IMR-90 (cell line): ENCODE data around the gene GNG12. TPM values are rescaled to one million over a fixed set of nuclear protein-coding genes. Genes with fewer than 3 reads are reported as not detected.

Experiments
- ATAC-seq: fragments of 200-7000 bp; cut with Tn5 transposase; 2 replicates; pipeline ENCODE4 v1.9.1; 2020; ENCODE audit warnings: low read depth, mild to moderate bottlenecking, moderate library complexity
- BruUV-seq: library from RNA; stranded (reverse); fragments of 400-500 nt; replicated peaks from 2 replicates; lab custom pipeline; 2021; lab: Mats Ljungman, UMichigan
- CTCF ChIA-PET: fragments of 300-600 bp; formaldehyde crosslinking; extraction: SDS; loops from one replicate; lab custom pipeline; 2021; ENCODE audit warnings: antibody characterized with exemption; lab: Yijun Ruan, JAX
- POLR2A ChIA-PET: fragments of 300-600 bp; sonication (Branson Sonifier 250); formaldehyde crosslinking; loops from one replicate; lab custom pipeline; 2022; ENCODE audit warnings: antibody characterized with exemption; ENCODE audit not compliant: unreplicated experiment; lab: Charles Lee
- DNase-seq: peaks from one replicate; pipeline ENCODE4 v3.0.0; 2013
- H2AFZ ChIP-seq: replicated peaks from 2 replicates; pipeline ENCODE3; 2013; ENCODE audit warnings: low read length, mild to moderate bottlenecking; ENCODE audit not compliant: poor library complexity
- H2AK5ac ChIP-seq: 2 replicates; pipeline ENCODE4 v1.6.1; 2013; ENCODE audit warnings: low read depth, low read length, inconsistent platforms
- H2AK9ac ChIP-seq: replicated peaks from 2 replicates; pipeline ENCODE3; 2013; ENCODE audit warnings: mild to moderate bottlenecking, low read depth, low read length, moderate library complexity; ENCODE audit not compliant: poor library complexity
- H2BK120ac ChIP-seq: 2 replicates; pipeline ENCODE4 v1.6.1; 2013; ENCODE audit warnings: low read depth, low read length, inconsistent platforms
- H2BK15ac ChIP-seq: 3 replicates; pipeline ENCODE4 v1.6.1; 2013; ENCODE audit warnings: low read depth, low read length, inconsistent platforms
- H2BK20ac ChIP-seq: 2 replicates; pipeline ENCODE4 v1.6.1; 2013; ENCODE audit warnings: low read depth, mild to moderate bottlenecking, inconsistent platforms, low read length, moderate library complexity
- H2BK5ac ChIP-seq: 2 replicates; pipeline ENCODE4 v1.6.1; 2013; ENCODE audit warnings: mild to moderate bottlenecking, low read depth, low read length, inconsistent platforms; ENCODE audit not compliant: poor library complexity, severe bottlenecking
- H3K14ac ChIP-seq: replicated peaks from 2 replicates; pipeline ENCODE4 v1.6.1; 2013; ENCODE audit warnings: low read depth, low read length, inconsistent platforms
- H3K18ac ChIP-seq: 2 replicates; pipeline ENCODE4 v1.6.1; 2013; ENCODE audit warnings: low read depth, low read length, control low read depth
- H3K23ac ChIP-seq: 2 replicates; pipeline ENCODE4 v1.6.1; 2013; ENCODE audit warnings: low read depth, low read length, inconsistent platforms
- H3K27ac ChIP-seq: 2 replicates; pipeline ENCODE4 v1.5.1; 2013; ENCODE audit warnings: mild to moderate bottlenecking, control low read depth, low read length; ENCODE audit not compliant: insufficient read depth
- H3K27me3 ChIP-seq: 2 replicates; pipeline ENCODE4 v1.6.1; 2013; ENCODE audit warnings: low read length; ENCODE audit not compliant: control insufficient read depth, insufficient read depth
- H3K36me3 ChIP-seq: 2 replicates; pipeline ENCODE4 v1.6.1; 2013; ENCODE audit warnings: low read length, mixed read lengths; ENCODE audit not compliant: control insufficient read depth, insufficient read depth
- H3K4ac ChIP-seq: 2 replicates; pipeline ENCODE4 v1.6.1; 2013; ENCODE audit warnings: low read depth, low read length, inconsistent platforms
- H3K4me1 ChIP-seq: 2 replicates; pipeline ENCODE4 v1.6.1; 2013; ENCODE audit warnings: low read length, mixed read lengths; ENCODE audit not compliant: control insufficient read depth, insufficient read depth
- H3K4me2 ChIP-seq: 2 replicates; pipeline ENCODE4 v1.6.1; 2013; ENCODE audit warnings: low read depth, mild to moderate bottlenecking, control low read depth, low read length, moderate library complexity
- H3K4me3 ChIP-seq: 2 replicates; pipeline ENCODE4 v1.5.1; 2013; ENCODE audit warnings: low read depth, mild to moderate bottlenecking, control low read depth, low read length, moderate library complexity; ENCODE audit not compliant: insufficient read depth
- H3K56ac ChIP-seq: 2 replicates; pipeline ENCODE4 v1.6.1; 2013; ENCODE audit warnings: low read length, inconsistent platforms; ENCODE audit not compliant: insufficient read depth; ENCODE audit errors: extremely low read depth
- H3K79me1 ChIP-seq, 2 experiments: 2 replicates each; pipeline ENCODE4 v1.6.1; 2013; ENCODE audit warnings: low read length in 2 of 2, inconsistent platforms in 1 of 2, low read depth in 1 of 2
- H3K9ac ChIP-seq: 2 replicates; pipeline ENCODE4 v1.6.1; 2013; ENCODE audit warnings: low read depth, low read length, control low read depth
- H3K9me1 ChIP-seq: 2 replicates; pipeline ENCODE4 v1.6.1; 2013; ENCODE audit warnings: low read length, inconsistent platforms; ENCODE audit not compliant: insufficient read depth
- H3K9me3 ChIP-seq: 2 replicates; pipeline ENCODE4 v1.6.1; 2013; ENCODE audit warnings: low read length; ENCODE audit not compliant: control insufficient read depth, insufficient read depth
- H4K20me1 ChIP-seq: 2 replicates; pipeline ENCODE4 v1.6.1; 2013; ENCODE audit warnings: low read length, inconsistent platforms; ENCODE audit not compliant: insufficient read depth
- H4K5ac ChIP-seq: 2 replicates; pipeline ENCODE4 v1.6.1; 2013; ENCODE audit warnings: mild to moderate bottlenecking, low read depth, low read length, control low read depth
- H4K8ac ChIP-seq, 2 experiments: 2 replicates each; pipeline ENCODE4 v1.6.1; 2013; ENCODE audit warnings: low read depth in 2 of 2, low read length in 2 of 2, control low read depth in 1 of 2, inconsistent platforms in 1 of 2
- H4K91ac ChIP-seq: 2 replicates; pipeline ENCODE4 v1.6.1; 2013; ENCODE audit warnings: low read depth, low read length, inconsistent platforms; ENCODE audit not compliant: insufficient read depth
- FOS ChIP-seq: fragments of 150-350 bp; IDR thresholded peaks from 2 replicates; pipeline ENCODE4 v1.6.1; 2016; ENCODE audit warnings: low read depth, low read length
- MAFK ChIP-seq: IDR thresholded peaks from 2 replicates; pipeline ENCODE4 v1.6.1; 2012; ENCODE audit warnings: low read depth, low read length, improper control_type of control experiment
- MAZ ChIP-seq: IDR thresholded peaks from 2 replicates; pipeline ENCODE4 v1.6.1; 2012; ENCODE audit warnings: low read depth, mild to moderate bottlenecking, low read length, improper control_type of control experiment, moderate library complexity, borderline replicate concordance
- NFE2L2 ChIP-seq: fragments of 150-350 bp; IDR thresholded peaks from 2 replicates; pipeline ENCODE4 v1.6.1; 2016; ENCODE audit warnings: low read depth, mild to moderate bottlenecking, low read length
- RAD21 ChIP-seq: IDR thresholded peaks from 2 replicates; pipeline ENCODE4 v1.6.1; 2012; ENCODE audit warnings: low read length, improper control_type of control experiment
- SMC3 ChIP-seq: fragments of 150-350 bp; IDR thresholded peaks from 2 replicates; pipeline ENCODE4 v1.6.1; 2016; ENCODE audit warnings: low read depth, mild to moderate bottlenecking, antibody characterized with exemption, low read length, moderate library complexity
- dilution Hi-C: fragments of 300-500 bp; cut with HindIII; formaldehyde crosslinking; loops from one replicate; pipeline ENCODE4 v1.14.3; 2018; ENCODE audit warnings: low sequenced_read_pairs; ENCODE audit not compliant: unreplicated experiment
- in situ Hi-C: fragments of 300-500 bp; cut with MboI; formaldehyde crosslinking; loops from 3 replicates; pipeline ENCODE4 v1.14.3; 2019; ENCODE audit warnings: low sequenced_read_pairs, inconsistent platforms, mixed read lengths
- intact Hi-C: fragments of 100-400 bp; cut with micrococcal nuclease; formaldehyde crosslinking; loops from 2 replicates; pipeline ENCODE4 v1.10.0; 2022
- polyA plus RNA-seq, 3 experiments: library from polyadenylated mRNA; depleted of rRNA; stranded (reverse); fragments of >200 nt; gene quantifications; 2 replicates each; pipeline ENCODE4 v1.2.3, GENCODE V29; 2012; ENCODE audit warnings: low replicate concordance in 1 of 3
- total RNA-seq: library from RNA; depleted of rRNA; stranded (reverse); fragments of >200 nt; gene quantifications from 2 replicates; pipeline ENCODE4 v1.2.3, GENCODE V29; 2012
- TF ChIP-seq, protein P1 (sequence below): conservative IDR thresholded peaks from 2 replicates; pipeline ENCODE4 v1.5.1; 2012; ENCODE audit warnings: mild to moderate bottlenecking, low read depth, low read length, improper control_type of control experiment

The GNG12 gene
- total and polyA plus RNA-seq, 2 of the 4 experiments (the other 2 are of a cell fraction): 92.3 to 132 TPM

DNA sequence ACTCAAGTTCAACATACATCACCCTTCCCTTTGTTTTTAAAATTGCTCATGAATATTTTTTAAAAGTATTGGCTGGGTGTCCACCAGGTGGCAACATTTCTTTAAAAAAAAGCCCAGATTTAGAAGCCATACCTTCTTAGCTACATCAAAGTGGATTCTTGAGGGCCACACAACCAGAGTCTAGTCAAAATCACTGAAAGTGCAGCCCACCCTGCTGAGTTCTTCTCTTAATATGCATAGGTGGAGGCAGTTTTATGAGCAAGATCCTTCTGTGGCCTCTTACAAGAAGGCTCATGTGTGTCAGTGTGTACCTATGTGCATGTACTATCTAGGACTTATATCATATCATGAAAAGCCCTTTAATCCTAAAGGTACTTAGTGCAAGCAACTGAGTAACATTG, 16.9 kb upstream of the GNG12 start:
- H2AK9ac ChIP-seq: no peak overlapping the region
- peak; percentile 60 for DNase-seq
- peaks cover 8% of the 10 kb centered on the region for H3K9me1 ChIP-seq
- no peak overlapping the region for H3K56ac ChIP-seq
- H2BK15ac ChIP-seq: peak overlapping the region; percentile 16; the same call in 1 of the 3 replicates
- no TSS peak for BruUV-seq
- no peaks in the 10 kb centered on the region for H3K9me3 ChIP-seq
- no peak overlapping the region for H3K4me2 ChIP-seq
- H2BK120ac ChIP-seq: peak overlapping the region; percentile 35; the same call in 1 of the 2 replicates
- H3K27me3 ChIP-seq: no peaks in the 10 kb centered on the region
- no peaks in the 10 kb centered on the region for H3K36me3 ChIP-seq
- H2AK5ac ChIP-seq: no peak overlapping the region
- TF ChIP-seq MAZ (no peak), NFE2L2 (no peak), FOS (no peak), RAD21 (peak; percentile 52), MAFK (no peak), SMC3 (peak; percentile 56; the same call in 1 of the 2 replicates)
- TF ChIP-seq, protein P1, sequence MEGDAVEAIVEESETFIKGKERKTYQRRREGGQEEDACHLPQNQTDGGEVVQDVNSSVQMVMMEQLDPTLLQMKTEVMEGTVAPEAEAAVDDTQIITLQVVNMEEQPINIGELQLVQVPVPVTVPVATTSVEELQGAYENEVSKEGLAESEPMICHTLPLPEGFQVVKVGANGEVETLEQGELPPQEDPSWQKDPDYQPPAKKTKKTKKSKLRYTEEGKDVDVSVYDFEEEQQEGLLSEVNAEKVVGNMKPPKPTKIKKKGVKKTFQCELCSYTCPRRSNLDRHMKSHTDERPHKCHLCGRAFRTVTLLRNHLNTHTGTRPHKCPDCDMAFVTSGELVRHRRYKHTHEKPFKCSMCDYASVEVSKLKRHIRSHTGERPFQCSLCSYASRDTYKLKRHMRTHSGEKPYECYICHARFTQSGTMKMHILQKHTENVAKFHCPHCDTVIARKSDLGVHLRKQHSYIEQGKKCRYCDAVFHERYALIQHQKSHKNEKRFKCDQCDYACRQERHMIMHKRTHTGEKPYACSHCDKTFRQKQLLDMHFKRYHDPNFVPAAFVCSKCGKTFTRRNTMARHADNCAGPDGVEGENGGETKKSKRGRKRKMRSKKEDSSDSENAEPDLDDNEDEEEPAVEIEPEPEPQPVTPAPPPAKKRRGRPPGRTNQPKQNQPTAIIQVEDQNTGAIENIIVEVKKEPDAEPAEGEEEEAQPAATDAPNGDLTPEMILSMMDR: peak; percentile 60
- H3K79me1 ChIP-seq: 0 out of 4 replicates have a peak, but pooled peaks cover 0 to 3% of the 10 kb centered on the region in 2 experiments
- H2AFZ ChIP-seq: no peak overlapping the region
- no peak overlapping the region for H3K9ac ChIP-seq
- peak overlapping the region; percentile 37; the same call in 1 of the 2 replicates for H3K4ac ChIP-seq
- in situ Hi-C loops (loop anchor here (5.0 to 10.0 kb wide), 3 partner anchors 155 to 495 kb away; no protein-coding TSS in a partner anchor), intact Hi-C loops (loop anchor here (1.0 to 5.0 kb wide), 5 partner anchors 84 to 1887 kb away; no protein-coding TSS in a partner anchor), dilution Hi-C loops (no loop called here)
- peak overlapping the region; percentile 25 for H2BK5ac ChIP-seq
- H4K8ac ChIP-seq: peak overlapping the region in 1 of 2 experiments; percentile 45; a peak in 1 of 4 replicates
- ChIA-PET CTCF (interaction anchor here (0.6 to 2.2 kb wide), 9 partner anchors 9 to 317 kb away, joined by 3 to 8 read pairs (median 3); no protein-coding TSS in a partner anchor), POLR2A (no interaction called here)
- H2BK20ac ChIP-seq: peak overlapping the region; percentile 2; the same call in 1 of the 2 replicates
- H4K5ac ChIP-seq: no peak overlapping the region
- no peak overlapping the region; the same call in 1 of the 2 replicates for H3K18ac ChIP-seq
- H3K4me1 ChIP-seq: peaks cover 4% of the 10 kb centered on the region
- H3K4me3 ChIP-seq: no peak overlapping the region
- no peak overlapping the region; the same call in 1 of the 2 replicates for H4K91ac ChIP-seq
- ATAC-seq: peak; percentile 33
- 0 out of 2 replicates have a peak overlapping the region, but pooled peaks have one; percentile 33 for H3K14ac ChIP-seq
- no peak overlapping the region for H3K23ac ChIP-seq
- H4K20me1 ChIP-seq: no peaks in the 10 kb centered on the region
- no peak overlapping the region for H3K27ac ChIP-seq
